RPMI7951 (cell line): ENCODE data around the gene ACP3. TPM values are rescaled to one million over a fixed set of nuclear protein-coding genes. Genes with fewer than 3 reads are reported as not detected.

Experiments
- DNase-seq: peaks from one replicate; pipeline ENCODE4 v3.0.0-alpha.2; 2012; ENCODE audit warnings: low read depth
- total RNA-seq: library from RNA; depleted of rRNA; stranded (reverse); fragments of >200 nt; shearing (Covaris generic); gene quantifications from 2 replicates; pipeline ENCODE4 v1.2.3, GENCODE V29; 2014; rRNA removed

Gene ACP3
- total RNA-seq, 1 experiment from 2014 or later = 1.7 TPM

- DNase-seq = no peak
Measured at GRCh38 chr3:132406587-132406986, 89.4 kb downstream of the ACP3 start.

- no peak for DNase-seq
Measured at GRCh38 chr3:132407025-132407424, 89.8 kb downstream of the ACP3 start.

Other genes with a start within 250 kb of the ACP3 start
- 45.9 and 50.0 TPM in 2 replicates for gene DNAJC13, start 100.1 kb downstream of the ACP3 start, total RNA-seq